Omental fat pad (tissue), 4 donors: ENCODE results near the gene PSMA7. TPM values are rescaled to one million over a fixed set of nuclear protein-coding genes. Genes with fewer than 3 reads are reported as not detected.

Experiments used
- ATAC-seq: fragments of 150-250 bp; one replicate; pipeline ENCODE4 v1.9.1; 2016; ENCODE audit warnings: mild to moderate bottlenecking, moderate library complexity; ENCODE audit not compliant: low FRiP score
- DNase-seq: peaks from one replicate; pipeline ENCODE4 v3.0.0-alpha.2; 2019; ENCODE audit warnings: low spot score
- total RNA-seq, 4 donors: library from RNA; depleted of rRNA; stranded (reverse); fragments of >200 nt; gene quantifications; one replicate each; pipeline ENCODE4 v1.1.0, GENCODE V29; 2016
- TF ChIP-seq, protein P1 (sequence below), 3 donors: fragments of 450-650 bp; IDR thresholded peaks; one replicate each; pipeline ENCODE4 v1.5.1; 2016 to 2017; ENCODE audit warnings: antibody characterized with exemption in 3 of 3, mild to moderate bottlenecking in 3 of 3, moderate library complexity in 2 of 3

The PSMA7 gene
- total RNA-seq, 4 donors from 2014 or later, result 345 to 725 (median 409) TPM

DNA sequence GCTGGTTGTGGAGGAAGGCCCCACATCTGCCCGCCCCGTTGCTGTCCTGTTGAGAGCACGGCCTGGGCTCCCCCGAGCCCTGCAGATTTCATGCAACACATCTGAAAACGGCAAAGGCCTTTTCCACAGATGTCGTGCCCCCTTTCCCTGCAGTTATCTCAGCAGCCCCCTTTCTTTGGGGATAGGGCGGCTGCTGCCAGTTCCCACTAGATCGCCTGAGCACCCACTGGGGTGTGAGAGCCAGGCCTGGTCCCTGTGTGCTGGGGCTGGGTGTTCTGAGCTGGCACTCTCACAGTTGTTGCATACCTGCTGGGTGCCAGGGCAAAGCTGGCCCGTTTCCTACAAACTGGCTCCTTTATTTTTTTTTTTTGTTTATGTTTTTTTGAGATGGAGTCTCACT is 27.3 kb upstream of the PSMA7 start:
- no peak for DNase-seq
- TF ChIP-seq, protein P1, sequence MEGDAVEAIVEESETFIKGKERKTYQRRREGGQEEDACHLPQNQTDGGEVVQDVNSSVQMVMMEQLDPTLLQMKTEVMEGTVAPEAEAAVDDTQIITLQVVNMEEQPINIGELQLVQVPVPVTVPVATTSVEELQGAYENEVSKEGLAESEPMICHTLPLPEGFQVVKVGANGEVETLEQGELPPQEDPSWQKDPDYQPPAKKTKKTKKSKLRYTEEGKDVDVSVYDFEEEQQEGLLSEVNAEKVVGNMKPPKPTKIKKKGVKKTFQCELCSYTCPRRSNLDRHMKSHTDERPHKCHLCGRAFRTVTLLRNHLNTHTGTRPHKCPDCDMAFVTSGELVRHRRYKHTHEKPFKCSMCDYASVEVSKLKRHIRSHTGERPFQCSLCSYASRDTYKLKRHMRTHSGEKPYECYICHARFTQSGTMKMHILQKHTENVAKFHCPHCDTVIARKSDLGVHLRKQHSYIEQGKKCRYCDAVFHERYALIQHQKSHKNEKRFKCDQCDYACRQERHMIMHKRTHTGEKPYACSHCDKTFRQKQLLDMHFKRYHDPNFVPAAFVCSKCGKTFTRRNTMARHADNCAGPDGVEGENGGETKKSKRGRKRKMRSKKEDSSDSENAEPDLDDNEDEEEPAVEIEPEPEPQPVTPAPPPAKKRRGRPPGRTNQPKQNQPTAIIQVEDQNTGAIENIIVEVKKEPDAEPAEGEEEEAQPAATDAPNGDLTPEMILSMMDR (IDR thresholded peaks at IDR 0.05), result no peak
- no peak for ATAC-seq

DNA sequence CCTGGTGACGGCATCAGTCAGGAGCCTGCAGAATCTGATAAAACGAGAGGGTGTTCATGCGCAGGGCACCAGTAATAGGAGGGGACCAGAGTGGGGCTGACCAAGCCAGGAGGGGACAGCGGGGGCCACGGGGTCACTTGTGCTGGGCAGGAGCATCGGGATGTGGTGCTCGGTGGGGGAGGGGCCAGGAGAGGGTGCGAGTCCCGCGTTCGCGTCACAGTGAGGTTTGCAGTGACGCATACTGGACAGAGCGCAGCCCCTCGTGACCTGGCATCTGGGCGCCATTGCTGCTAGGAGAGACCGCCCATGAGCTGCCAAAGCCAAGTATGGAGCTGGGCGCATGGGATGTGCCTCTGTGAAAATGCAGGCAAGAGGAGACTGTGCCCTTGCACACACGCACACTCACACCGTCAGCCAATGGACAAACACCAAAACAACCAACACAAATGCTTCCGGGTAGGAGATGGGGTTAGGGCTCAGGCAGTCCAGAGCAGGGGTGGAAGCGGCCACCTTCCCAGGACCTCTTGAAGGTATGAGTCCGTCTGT is 25.8 kb upstream of the PSMA7 start:
- no peak for DNase-seq
- TF ChIP-seq, protein P1 (IDR thresholded peaks at IDR 0.05), result no peak
- ATAC-seq, result no peak

DNA sequence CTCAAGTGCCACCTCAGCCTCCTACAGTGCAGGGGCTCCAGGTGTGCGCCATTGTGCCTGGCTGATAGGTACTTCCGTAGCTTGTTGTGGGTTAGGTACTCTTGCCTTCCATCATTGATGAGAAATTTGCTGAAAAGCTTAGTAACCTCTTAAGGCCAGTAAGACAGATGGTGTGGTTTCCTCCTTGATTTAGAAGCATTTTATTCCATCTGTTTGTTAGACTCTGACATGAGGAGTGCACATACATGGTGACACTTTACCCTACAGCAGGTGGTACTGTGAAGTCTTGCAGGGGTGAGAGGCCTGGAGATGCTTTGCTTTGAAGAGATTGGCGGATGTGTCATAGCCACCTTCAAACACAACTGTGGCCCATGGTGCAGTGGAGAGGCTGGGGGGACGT is 24.9 kb upstream of the PSMA7 start:
- DNase-seq, result no peak
- ATAC-seq, result no peak
- TF ChIP-seq, protein P1 (IDR thresholded peaks at IDR 0.05), result no peak

DNA sequence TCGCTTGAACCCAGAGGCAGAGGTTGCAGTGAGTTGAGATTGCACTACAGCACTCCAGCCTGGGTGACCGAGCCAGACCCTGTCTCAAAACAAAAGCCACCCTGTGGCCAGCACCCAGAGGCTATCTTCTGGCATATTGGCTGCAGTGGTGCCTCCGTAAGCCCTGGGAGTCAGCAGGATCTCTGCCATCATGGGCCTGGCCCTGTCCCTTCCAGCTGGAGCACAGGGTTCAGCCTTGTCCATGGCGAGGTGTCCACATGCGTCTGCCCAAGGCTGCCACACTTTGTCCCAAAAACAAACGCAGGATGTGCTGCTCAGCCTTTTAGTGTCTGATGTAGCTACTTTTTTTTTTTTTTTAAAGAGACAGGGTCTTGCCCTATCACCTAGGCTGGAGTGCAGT is 24.3 kb upstream of the PSMA7 start:
- ATAC-seq (no peak), DNase-seq (no peak)
- TF ChIP-seq, protein P1 (IDR thresholded peaks at IDR 0.05), result no peak

DNA sequence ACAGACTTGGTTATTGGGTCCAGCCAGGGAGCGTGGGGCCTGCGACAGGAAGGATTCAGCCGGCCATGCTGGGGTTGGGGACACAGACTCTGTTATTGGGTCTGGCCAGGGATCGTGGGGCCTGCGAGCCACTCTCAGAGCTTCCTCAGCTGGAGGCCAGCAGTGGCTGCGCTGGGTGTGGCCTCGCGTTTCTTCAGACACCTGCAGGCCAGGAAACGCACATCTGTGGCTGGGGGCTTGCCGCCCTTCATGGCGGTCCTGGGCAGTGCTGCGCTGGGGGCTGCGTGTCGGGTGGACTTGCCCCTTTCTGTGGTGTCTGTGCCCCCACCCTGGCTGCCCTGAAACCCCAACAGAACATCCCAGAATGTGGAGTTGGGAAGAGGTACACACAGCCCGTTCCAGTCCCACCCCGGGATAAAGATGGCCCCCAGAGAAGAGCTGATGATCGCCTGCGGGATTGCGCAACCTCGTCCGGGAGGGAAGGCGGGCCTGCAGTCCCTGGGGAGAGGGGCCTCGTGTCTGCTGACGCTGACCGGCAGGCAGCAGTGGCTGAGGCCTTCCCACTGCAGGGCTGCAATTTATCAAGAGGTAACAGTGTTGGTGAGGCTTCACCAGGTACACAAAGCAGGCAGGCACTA is 22.7 kb upstream of the PSMA7 start:
- no peak for ATAC-seq
- TF ChIP-seq, protein P1 (IDR thresholded peaks at IDR 0.05), result no peak
- no peak for DNase-seq

DNA sequence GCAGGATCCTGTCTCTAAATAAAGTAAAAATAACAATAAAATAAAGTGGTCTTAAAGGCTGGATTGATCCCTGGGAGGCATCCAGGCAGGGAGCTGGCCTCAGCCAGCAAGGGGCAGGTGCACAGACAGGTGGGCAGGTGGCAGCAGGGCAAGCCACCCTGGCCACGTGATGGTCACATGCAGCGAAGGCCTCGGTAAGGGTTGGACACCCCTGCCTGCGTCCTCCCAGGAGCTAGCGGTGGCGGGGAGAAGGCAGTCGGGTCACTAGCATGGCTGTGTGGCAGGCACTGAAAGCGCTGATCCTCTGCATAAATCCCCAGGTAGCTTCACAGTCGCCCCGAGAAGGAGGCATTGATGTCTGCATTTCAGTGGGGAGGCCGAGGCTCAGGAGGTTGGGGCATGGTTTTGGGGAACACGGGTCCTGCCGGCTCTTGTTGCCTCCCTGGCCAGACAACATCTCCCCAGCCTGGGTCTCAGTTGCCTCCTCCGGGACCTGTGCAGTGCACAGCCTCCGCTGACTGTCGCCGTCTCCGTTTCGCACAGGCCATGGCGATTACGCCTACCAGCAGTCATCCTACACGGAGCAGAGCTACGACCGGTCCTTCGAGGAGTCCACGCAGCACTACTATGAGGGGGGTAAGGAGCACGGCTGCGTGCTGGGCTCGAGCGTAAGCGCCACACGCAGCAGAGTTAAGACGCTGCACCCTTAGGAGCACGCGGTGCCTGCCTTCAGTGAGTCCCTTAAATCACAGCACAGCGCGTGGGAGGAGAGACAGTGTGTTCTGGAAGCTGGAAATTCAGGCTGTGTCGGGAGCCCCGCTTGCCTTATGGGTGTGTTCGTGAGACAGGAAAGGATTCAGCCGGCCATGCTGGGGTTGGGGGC is 21.9 kb upstream of the PSMA7 start:
- TF ChIP-seq, protein P1 (IDR thresholded peaks at IDR 0.05), result no peak
- no peak for ATAC-seq

More for the DNA sequence above, 21.9 kb upstream of the PSMA7 start:
- DNase-seq, result no peak
